WTC11 (cell line): ENCODE measurements around the gene AKT3. TPM values are rescaled to one million over a fixed set of nuclear protein-coding genes. Genes with fewer than 3 reads are reported as not detected.

Source experiments
- ATAC-seq: fragments of 200-7000 bp; cut with Tn5 transposase; 2 replicates; pipeline ENCODE4 v1.10.0; 2021; ENCODE audit warnings: mild to moderate bottlenecking, moderate library complexity
- CTCF ChIA-PET: fragments of 300-600 bp; sonication (Branson Sonifier 250); formaldehyde crosslinking; loops from one replicate; lab custom pipeline; 2021; ENCODE audit warnings: antibody characterized with exemption; lab: Charles Lee
- POLR2A ChIA-PET: fragments of 350-600 bp; sonication (Branson Sonifier 250); formaldehyde crosslinking; loops from one replicate; lab custom pipeline; 2021; ENCODE audit warnings: antibody characterized with exemption; lab: Charles Lee
- DNase-seq: peaks from one replicate; pipeline ENCODE4 v3.0.0; 2021; ENCODE audit warnings: low spot score
- H3K27ac Mint-ChIP-seq: 2 replicates; pipeline ENCODE4 v1.8.0; 2021; ENCODE audit warnings: mixed read lengths
- H3K27me3 Mint-ChIP-seq: 2 replicates; pipeline ENCODE4 v1.8.0; 2021; ENCODE audit warnings: low read depth, mild to moderate bottlenecking, moderate library complexity, mixed read lengths
- H3K36me3 Mint-ChIP-seq: 2 replicates; pipeline ENCODE4 v1.8.0; 2021; ENCODE audit warnings: mixed read lengths
- H3K4me1 Mint-ChIP-seq: 2 replicates; pipeline ENCODE4 v1.8.0; 2022; ENCODE audit warnings: mixed read lengths
- H3K4me3 Mint-ChIP-seq: 2 replicates; pipeline ENCODE4 v1.8.0; 2021; ENCODE audit warnings: mild to moderate bottlenecking, moderate library complexity, mixed read lengths
- H3K9me3 Mint-ChIP-seq: 2 replicates; pipeline ENCODE4 v1.8.0; 2021; ENCODE audit warnings: mixed read lengths
- CBFB ChIP-seq: sonication (generic); formaldehyde crosslinking; IDR thresholded peaks from 2 replicates; pipeline ENCODE4 v1.8.1; 2022; ENCODE audit warnings: mild to moderate bottlenecking, low read depth, missing genetic modification reagents
- E2F4 ChIP-seq: sonication (generic); formaldehyde crosslinking; IDR thresholded peaks from 2 replicates; pipeline ENCODE4 v1.8.1; 2022; ENCODE audit warnings: low read depth, mild to moderate bottlenecking, moderate library complexity, missing genetic modification reagents, borderline replicate concordance
- ERG ChIP-seq: fragments of 250-450 bp; sonication (Bioruptor Pico); IDR thresholded peaks from 2 replicates; pipeline ENCODE4 v1.8.0; 2021; ENCODE audit warnings: mild to moderate bottlenecking
- ESRRA ChIP-seq: sonication (generic); formaldehyde crosslinking; IDR thresholded peaks from 2 replicates; pipeline ENCODE4 v1.8.1; 2022; ENCODE audit warnings: mild to moderate bottlenecking, missing genetic modification reagents, borderline replicate concordance
- GRHL2 ChIP-seq: fragments of 250-450 bp; sonication (Bioruptor Pico); IDR thresholded peaks from 2 replicates; pipeline ENCODE4 v1.8.0; 2022; ENCODE audit warnings: mild to moderate bottlenecking, moderate library complexity; ENCODE audit not compliant: insufficient replicate concordance, severe bottlenecking
- IRF2 ChIP-seq: sonication (generic); formaldehyde crosslinking; IDR thresholded peaks from 2 replicates; pipeline ENCODE4 v1.8.0; 2022; ENCODE audit warnings: low read depth, missing genetic modification reagents, borderline replicate concordance
- JAZF1 ChIP-seq: fragments of 250-450 bp; sonication (Bioruptor Pico); IDR thresholded peaks from 2 replicates; pipeline ENCODE4 v1.9.0; 2021; ENCODE audit warnings: moderate library complexity, mild to moderate bottlenecking, inconsistent platforms
- NFATC4 ChIP-seq: fragments of 250-450 bp; sonication (Bioruptor Pico); IDR thresholded peaks from 2 replicates; pipeline ENCODE4 v1.9.0; 2021; ENCODE audit warnings: mild to moderate bottlenecking
- NR3C1 ChIP-seq: sonication (generic); formaldehyde crosslinking; conservative IDR thresholded peaks from 2 replicates; pipeline ENCODE4 v1.8.1; 2023; ENCODE audit warnings: low read depth, mild to moderate bottlenecking, missing genetic modification reagents
- PRRX2 ChIP-seq: fragments of 250-450 bp; sonication (Bioruptor Pico); IDR thresholded peaks from 2 replicates; pipeline ENCODE4 v1.8.0; 2021; ENCODE audit warnings: mild to moderate bottlenecking
- RORB ChIP-seq: fragments of 250-450 bp; sonication (Bioruptor Pico); IDR thresholded peaks from 2 replicates; pipeline ENCODE4 v1.9.0; 2021; ENCODE audit warnings: mild to moderate bottlenecking
- ZBTB43 ChIP-seq: sonication (generic); formaldehyde crosslinking; IDR thresholded peaks from 2 replicates; pipeline ENCODE4 v1.8.1; 2023; ENCODE audit warnings: mild to moderate bottlenecking, missing genetic modification reagents
- ZNF121 ChIP-seq: sonication (generic); formaldehyde crosslinking; IDR thresholded peaks from 2 replicates; pipeline ENCODE4 v1.8.0; 2023; ENCODE audit warnings: missing genetic modification reagents
- ZNF138 ChIP-seq: sonication (generic); formaldehyde crosslinking; conservative IDR thresholded peaks from 2 replicates; pipeline ENCODE4 v1.8.1; 2022; ENCODE audit warnings: mild to moderate bottlenecking, moderate library complexity, missing genetic modification reagents
- ZNF219 ChIP-seq: sonication (generic); formaldehyde crosslinking; IDR thresholded peaks from 2 replicates; pipeline ENCODE4 v1.8.0; 2023; ENCODE audit warnings: missing genetic modification reagents, mild to moderate bottlenecking, borderline replicate concordance
- ZNF423 ChIP-seq: fragments of 250-450 bp; sonication (Bioruptor Pico); IDR thresholded peaks from 2 replicates; pipeline ENCODE4 v2.1.2; 2022; ENCODE audit warnings: mild to moderate bottlenecking, moderate library complexity
- total RNA-seq: library from RNA; stranded (reverse); gene quantifications from 3 replicates; pipeline ENCODE4 v1.2.3, GENCODE V29; 2021
- TF ChIP-seq, protein P1 (sequence below): fragments of 250-450 bp; sonication (Bioruptor Pico); IDR thresholded peaks from 2 replicates; pipeline ENCODE4 v2.1.2; 2022; ENCODE audit warnings: mild to moderate bottlenecking, moderate library complexity
- TF ChIP-seq, protein P2 (sequence below): sonication (generic); formaldehyde crosslinking; conservative IDR thresholded peaks from 2 replicates; pipeline ENCODE4 v1.8.1; 2022; ENCODE audit warnings: mild to moderate bottlenecking, missing genetic modification reagents
- TF ChIP-seq, protein P3 (sequence below): fragments of 200-600 bp; IDR thresholded peaks from 2 replicates; pipeline ENCODE4 v1.8.0; 2022; ENCODE audit warnings: antibody characterized with exemption

Gene AKT3
- total RNA-seq, 1 experiment from 2014 or later, result 38.5 TPM

GRCh38 chr1:243718022-243718421 is 132.0 kb downstream of the AKT3 start (continued):
- TF ChIP-seq, protein P1, sequence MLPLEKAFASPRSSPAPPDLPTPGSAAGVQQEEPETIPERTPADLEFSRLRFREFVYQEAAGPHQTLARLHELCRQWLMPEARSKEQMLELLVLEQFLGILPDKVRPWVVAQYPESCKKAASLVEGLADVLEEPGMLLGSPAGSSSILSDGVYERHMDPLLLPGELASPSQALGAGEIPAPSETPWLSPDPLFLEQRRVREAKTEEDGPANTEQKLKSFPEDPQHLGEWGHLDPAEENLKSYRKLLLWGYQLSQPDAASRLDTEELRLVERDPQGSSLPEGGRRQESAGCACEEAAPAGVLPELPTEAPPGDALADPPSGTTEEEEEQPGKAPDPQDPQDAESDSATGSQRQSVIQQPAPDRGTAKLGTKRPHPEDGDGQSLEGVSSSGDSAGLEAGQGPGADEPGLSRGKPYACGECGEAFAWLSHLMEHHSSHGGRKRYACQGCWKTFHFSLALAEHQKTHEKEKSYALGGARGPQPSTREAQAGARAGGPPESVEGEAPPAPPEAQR (CRISPR knock-in tag), result no peak
- TF ChIP-seq, protein P2, sequence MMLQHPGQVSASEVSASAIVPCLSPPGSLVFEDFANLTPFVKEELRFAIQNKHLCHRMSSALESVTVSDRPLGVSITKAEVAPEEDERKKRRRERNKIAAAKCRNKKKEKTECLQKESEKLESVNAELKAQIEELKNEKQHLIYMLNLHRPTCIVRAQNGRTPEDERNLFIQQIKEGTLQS (CRISPR knock-in tag), result no peak
- TF ChIP-seq ZNF423, result no peak

DNA sequence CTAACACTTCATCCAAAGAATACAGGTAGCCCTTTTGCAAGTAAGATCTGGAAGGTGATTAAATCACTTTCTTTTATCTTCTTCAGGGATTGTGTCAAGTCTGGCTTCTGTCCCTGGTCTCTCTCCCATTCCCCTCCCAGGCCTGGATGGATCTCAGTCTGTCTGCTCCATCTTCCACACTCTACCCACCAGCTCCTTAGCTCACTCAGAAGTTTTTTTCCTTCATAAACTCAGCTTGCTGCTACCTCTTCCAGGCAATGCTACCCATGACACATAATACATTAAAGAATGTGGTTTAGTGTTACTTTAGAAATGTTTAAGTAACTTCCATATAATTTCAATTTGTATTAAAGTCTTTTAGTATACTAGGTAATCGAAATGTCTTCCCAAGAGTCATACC is 133.1 kb downstream of the AKT3 start:
- H3K9me3 Mint-ChIP-seq, result no peaks in the 10 kb centered on the region; the same call in 1 of the 2 replicates
- ATAC-seq, result peak; percentile 67
- peaks cover 61% of the 10 kb centered on the region for H3K4me1 Mint-ChIP-seq
- ChIA-PET POLR2A (no interaction called here), CTCF (no interaction called here)
- no peaks in the 10 kb centered on the region for H3K27me3 Mint-ChIP-seq
- TF ChIP-seq RORB, result no peak
- TF ChIP-seq, all 79 proteins: peak for 0
- peak overlapping the region; percentile 59; the same call in 1 of the 2 replicates for H3K27ac Mint-ChIP-seq
- DNase-seq, result no peak
- no peak overlapping the region for H3K4me3 Mint-ChIP-seq
- no peaks in the 10 kb centered on the region for H3K36me3 Mint-ChIP-seq

- Mint-ChIP-seq H3K4me3 (no peak overlapping the region), H3K27me3 (no peaks in the 10 kb centered on the region), H3K4me1 (peaks cover 68% of the 10 kb centered on the region), H3K9me3 (no peaks in the 10 kb centered on the region; the same call in 1 of the 2 replicates), H3K27ac (no peak overlapping the region), H3K36me3 (no peaks in the 10 kb centered on the region)
- no peak for ATAC-seq
- CTCF ChIA-PET, result no interaction called here
- TF ChIP-seq NR3C1 (CRISPR knock-in tag) (no peak), ESRRA (no peak), CBFB (CRISPR knock-in tag) (no peak), ZBTB43 (no peak)
- POLR2A ChIA-PET, result no interaction called here
- no peak for DNase-seq
Observed at GRCh38 chr1:243715285-243715684, 134.8 kb downstream of the AKT3 start.

- no peaks in the 10 kb centered on the region for H3K9me3 Mint-ChIP-seq
- CTCF ChIA-PET, result interaction anchor here (0.6 to 1.3 kb wide), 8 partner anchors 12 to 370 kb away, joined by 3 to 8 read pairs (median 4); no protein-coding TSS in a partner anchor
- no peaks in the 10 kb centered on the region for H3K27me3 Mint-ChIP-seq
- H3K4me1 Mint-ChIP-seq, result peaks cover 63% of the 10 kb centered on the region
- ATAC-seq (peak; percentile 46; the same call in 1 of the 2 replicates), DNase-seq (no peak)
- no peak overlapping the region for H3K4me3 Mint-ChIP-seq
- H3K36me3 Mint-ChIP-seq, result no peaks in the 10 kb centered on the region
- POLR2A ChIA-PET, result no interaction called here
- no peak overlapping the region for H3K27ac Mint-ChIP-seq
- TF ChIP-seq ZNF219 (CRISPR knock-in tag) (no peak), JAZF1 (no peak), IRF2 (CRISPR knock-in tag) (no peak), PRRX2 (CRISPR knock-in tag) (no peak), ZNF138 (CRISPR knock-in tag) (no peak), E2F4 (CRISPR knock-in tag) (no peak), NFATC4 (CRISPR knock-in tag) (no peak), ZNF121 (CRISPR knock-in tag) (no peak), GRHL2 (CRISPR knock-in tag) (no peak), ERG (CRISPR knock-in tag) (no peak)
- TF ChIP-seq, protein P1 (CRISPR knock-in tag), result no peak
- TF ChIP-seq, protein P3, sequence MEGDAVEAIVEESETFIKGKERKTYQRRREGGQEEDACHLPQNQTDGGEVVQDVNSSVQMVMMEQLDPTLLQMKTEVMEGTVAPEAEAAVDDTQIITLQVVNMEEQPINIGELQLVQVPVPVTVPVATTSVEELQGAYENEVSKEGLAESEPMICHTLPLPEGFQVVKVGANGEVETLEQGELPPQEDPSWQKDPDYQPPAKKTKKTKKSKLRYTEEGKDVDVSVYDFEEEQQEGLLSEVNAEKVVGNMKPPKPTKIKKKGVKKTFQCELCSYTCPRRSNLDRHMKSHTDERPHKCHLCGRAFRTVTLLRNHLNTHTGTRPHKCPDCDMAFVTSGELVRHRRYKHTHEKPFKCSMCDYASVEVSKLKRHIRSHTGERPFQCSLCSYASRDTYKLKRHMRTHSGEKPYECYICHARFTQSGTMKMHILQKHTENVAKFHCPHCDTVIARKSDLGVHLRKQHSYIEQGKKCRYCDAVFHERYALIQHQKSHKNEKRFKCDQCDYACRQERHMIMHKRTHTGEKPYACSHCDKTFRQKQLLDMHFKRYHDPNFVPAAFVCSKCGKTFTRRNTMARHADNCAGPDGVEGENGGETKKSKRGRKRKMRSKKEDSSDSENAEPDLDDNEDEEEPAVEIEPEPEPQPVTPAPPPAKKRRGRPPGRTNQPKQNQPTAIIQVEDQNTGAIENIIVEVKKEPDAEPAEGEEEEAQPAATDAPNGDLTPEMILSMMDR, result no peak
Observed at GRCh38 chr1:243713470-243714186, 136.4 kb downstream of the AKT3 start.
